IMR-90 (cell line): Measurements from ENCODE around the gene FOXP4. TPM values are rescaled to one million over a fixed set of nuclear protein-coding genes. Genes with fewer than 3 reads are reported as not detected.

Experiments used
- ATAC-seq: fragments of 200-7000 bp; cut with Tn5 transposase; 2 replicates; pipeline ENCODE4 v1.9.1; 2020; ENCODE audit warnings: low read depth, mild to moderate bottlenecking, moderate library complexity
- BruUV-seq: library from RNA; stranded (reverse); fragments of 400-500 nt; replicated peaks from 2 replicates; lab custom pipeline; 2021; lab: Mats Ljungman, UMichigan
- CTCF ChIA-PET: fragments of 300-600 bp; formaldehyde crosslinking; extraction: SDS; loops from one replicate; lab custom pipeline; 2021; ENCODE audit warnings: antibody characterized with exemption; lab: Yijun Ruan, JAX
- POLR2A ChIA-PET: fragments of 300-600 bp; sonication (Branson Sonifier 250); formaldehyde crosslinking; loops from one replicate; lab custom pipeline; 2022; ENCODE audit warnings: antibody characterized with exemption; ENCODE audit not compliant: unreplicated experiment; lab: Charles Lee
- DNase-seq: peaks from one replicate; pipeline ENCODE4 v3.0.0; 2013
- H2AFZ ChIP-seq: replicated peaks from 2 replicates; pipeline ENCODE3; 2013; ENCODE audit warnings: low read length, mild to moderate bottlenecking; ENCODE audit not compliant: poor library complexity
- H2AK5ac ChIP-seq: 2 replicates; pipeline ENCODE4 v1.6.1; 2013; ENCODE audit warnings: low read depth, low read length, inconsistent platforms
- H2AK9ac ChIP-seq: replicated peaks from 2 replicates; pipeline ENCODE3; 2013; ENCODE audit warnings: mild to moderate bottlenecking, low read depth, low read length, moderate library complexity; ENCODE audit not compliant: poor library complexity
- H2BK120ac ChIP-seq: 2 replicates; pipeline ENCODE4 v1.6.1; 2013; ENCODE audit warnings: low read depth, low read length, inconsistent platforms
- H2BK15ac ChIP-seq: 3 replicates; pipeline ENCODE4 v1.6.1; 2013; ENCODE audit warnings: low read depth, low read length, inconsistent platforms
- H2BK20ac ChIP-seq: 2 replicates; pipeline ENCODE4 v1.6.1; 2013; ENCODE audit warnings: low read depth, mild to moderate bottlenecking, inconsistent platforms, low read length, moderate library complexity
- H2BK5ac ChIP-seq: 2 replicates; pipeline ENCODE4 v1.6.1; 2013; ENCODE audit warnings: mild to moderate bottlenecking, low read depth, low read length, inconsistent platforms; ENCODE audit not compliant: poor library complexity, severe bottlenecking
- H3K14ac ChIP-seq: replicated peaks from 2 replicates; pipeline ENCODE4 v1.6.1; 2013; ENCODE audit warnings: low read depth, low read length, inconsistent platforms
- H3K18ac ChIP-seq: 2 replicates; pipeline ENCODE4 v1.6.1; 2013; ENCODE audit warnings: low read depth, low read length, control low read depth
- H3K23ac ChIP-seq: 2 replicates; pipeline ENCODE4 v1.6.1; 2013; ENCODE audit warnings: low read depth, low read length, inconsistent platforms
- H3K27ac ChIP-seq: 2 replicates; pipeline ENCODE4 v1.5.1; 2013; ENCODE audit warnings: mild to moderate bottlenecking, control low read depth, low read length; ENCODE audit not compliant: insufficient read depth
- H3K27me3 ChIP-seq: 2 replicates; pipeline ENCODE4 v1.6.1; 2013; ENCODE audit warnings: low read length; ENCODE audit not compliant: control insufficient read depth, insufficient read depth
- H3K36me3 ChIP-seq: 2 replicates; pipeline ENCODE4 v1.6.1; 2013; ENCODE audit warnings: low read length, mixed read lengths; ENCODE audit not compliant: control insufficient read depth, insufficient read depth
- H3K4ac ChIP-seq: 2 replicates; pipeline ENCODE4 v1.6.1; 2013; ENCODE audit warnings: low read depth, low read length, inconsistent platforms
- H3K4me1 ChIP-seq: 2 replicates; pipeline ENCODE4 v1.6.1; 2013; ENCODE audit warnings: low read length, mixed read lengths; ENCODE audit not compliant: control insufficient read depth, insufficient read depth
- H3K4me2 ChIP-seq: 2 replicates; pipeline ENCODE4 v1.6.1; 2013; ENCODE audit warnings: low read depth, mild to moderate bottlenecking, control low read depth, low read length, moderate library complexity
- H3K4me3 ChIP-seq: 2 replicates; pipeline ENCODE4 v1.5.1; 2013; ENCODE audit warnings: low read depth, mild to moderate bottlenecking, control low read depth, low read length, moderate library complexity; ENCODE audit not compliant: insufficient read depth
- H3K56ac ChIP-seq: 2 replicates; pipeline ENCODE4 v1.6.1; 2013; ENCODE audit warnings: low read length, inconsistent platforms; ENCODE audit not compliant: insufficient read depth; ENCODE audit errors: extremely low read depth
- H3K79me1 ChIP-seq, 2 experiments: 2 replicates each; pipeline ENCODE4 v1.6.1; 2013; ENCODE audit warnings: low read length in 2 of 2, inconsistent platforms in 1 of 2, low read depth in 1 of 2
- H3K9ac ChIP-seq: 2 replicates; pipeline ENCODE4 v1.6.1; 2013; ENCODE audit warnings: low read depth, low read length, control low read depth
- H3K9me1 ChIP-seq: 2 replicates; pipeline ENCODE4 v1.6.1; 2013; ENCODE audit warnings: low read length, inconsistent platforms; ENCODE audit not compliant: insufficient read depth
- H3K9me3 ChIP-seq: 2 replicates; pipeline ENCODE4 v1.6.1; 2013; ENCODE audit warnings: low read length; ENCODE audit not compliant: control insufficient read depth, insufficient read depth
- H4K20me1 ChIP-seq: 2 replicates; pipeline ENCODE4 v1.6.1; 2013; ENCODE audit warnings: low read length, inconsistent platforms; ENCODE audit not compliant: insufficient read depth
- H4K5ac ChIP-seq: 2 replicates; pipeline ENCODE4 v1.6.1; 2013; ENCODE audit warnings: mild to moderate bottlenecking, low read depth, low read length, control low read depth
- H4K8ac ChIP-seq, 2 experiments: 2 replicates each; pipeline ENCODE4 v1.6.1; 2013; ENCODE audit warnings: low read depth in 2 of 2, low read length in 2 of 2, control low read depth in 1 of 2, inconsistent platforms in 1 of 2
- H4K91ac ChIP-seq: 2 replicates; pipeline ENCODE4 v1.6.1; 2013; ENCODE audit warnings: low read depth, low read length, inconsistent platforms; ENCODE audit not compliant: insufficient read depth
- BHLHE40 ChIP-seq: fragments of 150-350 bp; IDR thresholded peaks from 2 replicates; pipeline ENCODE4 v1.6.1; 2016; ENCODE audit warnings: mild to moderate bottlenecking, low read depth, low read length
- CHD1 ChIP-seq: IDR thresholded peaks from 2 replicates; pipeline ENCODE4 v1.6.1; 2012; ENCODE audit warnings: low read depth, low read length, improper control_type of control experiment
- CTCF ChIP-seq: conservative IDR thresholded peaks from 2 replicates; pipeline ENCODE4 v1.5.1; 2012; ENCODE audit warnings: mild to moderate bottlenecking, low read depth, low read length, improper control_type of control experiment
- ELK1 ChIP-seq: fragments of 150-350 bp; IDR thresholded peaks from 2 replicates; pipeline ENCODE4 v1.6.1; 2016; ENCODE audit warnings: low read depth, mild to moderate bottlenecking, low read length, moderate library complexity, borderline replicate concordance
- FOS ChIP-seq: fragments of 150-350 bp; IDR thresholded peaks from 2 replicates; pipeline ENCODE4 v1.6.1; 2016; ENCODE audit warnings: low read depth, low read length
- MAFK ChIP-seq: IDR thresholded peaks from 2 replicates; pipeline ENCODE4 v1.6.1; 2012; ENCODE audit warnings: low read depth, low read length, improper control_type of control experiment
- MXI1 ChIP-seq: IDR thresholded peaks from 2 replicates; pipeline ENCODE4 v1.6.1; 2012; ENCODE audit warnings: low read depth, mild to moderate bottlenecking, low read length, moderate library complexity, borderline replicate concordance
- RAD21 ChIP-seq: IDR thresholded peaks from 2 replicates; pipeline ENCODE4 v1.6.1; 2012; ENCODE audit warnings: low read length, improper control_type of control experiment
- RCOR1 ChIP-seq: IDR thresholded peaks from 2 replicates; pipeline ENCODE4 v1.6.1; 2012; ENCODE audit warnings: mild to moderate bottlenecking, low read length, improper control_type of control experiment; ENCODE audit not compliant: insufficient replicate concordance
- SMC3 ChIP-seq: fragments of 150-350 bp; IDR thresholded peaks from 2 replicates; pipeline ENCODE4 v1.6.1; 2016; ENCODE audit warnings: low read depth, mild to moderate bottlenecking, antibody characterized with exemption, low read length, moderate library complexity
- USF2 ChIP-seq: fragments of 150-350 bp; IDR thresholded peaks from 2 replicates; pipeline ENCODE4 v1.6.1; 2017; ENCODE audit warnings: mild to moderate bottlenecking, antibody characterized with exemption, low read length, low read depth
- dilution Hi-C: fragments of 300-500 bp; cut with HindIII; formaldehyde crosslinking; loops from one replicate; pipeline ENCODE4 v1.14.3; 2018; ENCODE audit warnings: low sequenced_read_pairs; ENCODE audit not compliant: unreplicated experiment
- in situ Hi-C: fragments of 300-500 bp; cut with MboI; formaldehyde crosslinking; loops from 3 replicates; pipeline ENCODE4 v1.14.3; 2019; ENCODE audit warnings: low sequenced_read_pairs, inconsistent platforms, mixed read lengths
- intact Hi-C: fragments of 100-400 bp; cut with micrococcal nuclease; formaldehyde crosslinking; loops from 2 replicates; pipeline ENCODE4 v1.10.0; 2022
- polyA plus RNA-seq, 3 experiments: library from polyadenylated mRNA; depleted of rRNA; stranded (reverse); fragments of >200 nt; gene quantifications; 2 replicates each; pipeline ENCODE4 v1.2.3, GENCODE V29; 2012; ENCODE audit warnings: low replicate concordance in 1 of 3
- total RNA-seq: library from RNA; depleted of rRNA; stranded (reverse); fragments of >200 nt; gene quantifications from 2 replicates; pipeline ENCODE4 v1.2.3, GENCODE V29; 2012

FOXP4 gene
- total and polyA plus RNA-seq, 2 of the 4 experiments (the other 2 are of a cell fraction), result 0.72 to 9.5 TPM

DNA sequence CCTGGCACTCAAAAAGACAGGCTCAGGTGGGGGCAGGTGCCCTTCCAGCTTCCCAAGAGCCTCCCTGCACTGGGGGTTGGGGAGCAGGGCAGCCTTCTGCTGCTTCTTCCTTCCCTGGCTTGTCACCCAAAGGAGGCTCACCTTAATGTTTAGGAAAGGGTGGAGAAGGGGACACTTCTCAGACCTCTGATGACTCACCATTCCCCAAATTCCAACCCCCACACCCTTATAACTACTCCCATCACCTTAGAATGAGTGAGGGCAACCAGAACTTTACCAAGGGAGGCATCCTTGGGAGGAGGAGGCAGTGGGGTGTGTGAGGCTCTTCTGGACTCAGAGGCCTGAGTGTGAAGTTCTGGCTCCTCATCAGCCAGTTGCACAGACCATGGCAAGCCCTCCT, 15.2 kb upstream of the FOXP4 start:
- CTCF ChIA-PET, result no interaction called here
- Histone ChIP-seq H3K9me3 (no peaks in the 10 kb centered on the region), H3K18ac (no peak overlapping the region), H3K9me1 (no peaks in the 10 kb centered on the region), H3K9ac (no peak overlapping the region), H2AK5ac (no peak overlapping the region), H2BK5ac (no peak overlapping the region), H3K36me3 (no peaks in the 10 kb centered on the region), H3K4ac (no peak overlapping the region), H2AFZ (no peak overlapping the region), H2BK20ac (no peak overlapping the region), H2AK9ac (no peak overlapping the region), H3K56ac (no peak overlapping the region), H3K4me2 (no peak overlapping the region), H4K8ac (no peak overlapping the region), H4K5ac (no peak overlapping the region), H3K23ac (no peak overlapping the region), H4K91ac (no peak overlapping the region), H3K79me1 (no peaks in the 10 kb centered on the region), H3K27me3 (peaks cover 67% of the 10 kb centered on the region), H2BK15ac (no peak overlapping the region), H3K14ac (no peak overlapping the region), H4K20me1 (no peaks in the 10 kb centered on the region; the same call in 1 of the 2 replicates), H3K4me1 (peaks cover 6% of the 10 kb centered on the region; the same call in 1 of the 2 replicates), H2BK120ac (no peak overlapping the region), H3K4me3 (no peak overlapping the region), H3K27ac (no peak overlapping the region)
- POLR2A ChIA-PET, result no interaction called here
- no peak for TF ChIP-seq MXI1
- no peak for TF ChIP-seq RCOR1
- no peak for TF ChIP-seq USF2
- no peak for TF ChIP-seq CTCF
- no peak for TF ChIP-seq RAD21
- no peak for TF ChIP-seq BHLHE40
- no peak for TF ChIP-seq CHD1
- TF ChIP-seq SMC3, result no peak
- TF ChIP-seq MAFK, result no peak
- no peak for TF ChIP-seq ELK1
- TF ChIP-seq FOS, result no peak
- ATAC-seq (no peak), DNase-seq (no peak)
- no TSS peak for BruUV-seq
- in situ Hi-C loops (no loop called here), dilution Hi-C loops (no loop called here), intact Hi-C loops (no loop called here)
